ENCODE results near the gene CBLC. TPM values are rescaled to one million over a fixed set of nuclear protein-coding genes. Genes with fewer than 3 reads are reported as not detected.

CBLC gene
- polyA plus RNA-seq, 1 of the 3 experiments (the other 2 are of a cell fraction), result not detected

DNA sequence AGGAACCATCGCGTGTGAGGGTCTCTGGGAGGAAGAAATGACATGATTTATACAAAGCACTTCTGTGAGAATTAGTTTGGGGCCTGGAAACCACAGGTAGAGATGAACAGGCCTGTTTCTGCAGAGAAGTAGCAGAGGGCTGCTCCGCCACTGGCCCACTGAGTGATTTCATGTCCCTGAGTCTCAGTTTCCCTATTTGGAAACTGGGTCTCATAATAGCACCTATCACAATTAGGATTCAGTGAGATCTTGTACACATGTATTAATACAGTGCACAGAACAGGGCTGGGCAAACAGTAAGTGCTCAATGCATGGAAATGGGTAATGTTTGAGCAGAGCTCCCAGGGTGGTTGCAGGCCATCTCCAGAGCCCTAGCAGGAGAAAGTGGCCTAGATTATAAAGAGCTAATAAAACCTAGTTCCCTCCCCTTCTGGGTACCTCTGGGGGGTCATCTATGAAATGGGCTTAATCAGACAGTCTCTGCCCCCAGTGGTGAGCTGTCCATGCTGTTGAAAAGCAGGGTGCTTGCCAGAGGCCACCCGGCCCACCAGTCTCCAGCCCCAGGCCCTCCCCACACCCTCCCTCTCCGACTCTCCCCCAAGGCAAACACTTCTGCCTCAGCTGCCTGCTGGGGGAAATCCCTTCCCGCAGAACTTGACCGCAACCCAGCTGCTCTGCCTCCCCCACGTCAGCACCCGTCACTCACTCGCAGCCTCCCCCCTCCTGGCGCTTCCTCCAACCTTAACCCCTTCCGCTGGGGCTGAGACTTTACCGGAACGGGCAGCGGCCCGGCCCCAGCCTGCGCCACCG is 24.7 kb upstream of the CBLC start (continued):
- TF ChIP-seq RAD21 (IDR thresholded peaks at IDR 0.05; ENCODE audit: low read length) (no peak), RFX5 (IDR thresholded peaks at IDR 0.05; ENCODE audit: low read length) (no peak), EZH2phosphoT487 (IDR thresholded peaks at IDR 0.05; ENCODE audit: borderline replicate concordance, low read depth) (no peak), YY1 (IDR thresholded peaks at IDR 0.05; ENCODE audit: low read depth) (no peak), FOXM1 (IDR thresholded peaks at IDR 0.05; ENCODE audit: low read depth) (no peak), USF2 (IDR thresholded peaks at IDR 0.05; ENCODE audit: borderline replicate concordance, low read depth, low read length) (no peak), NFIC (IDR thresholded peaks at IDR 0.05; ENCODE audit: borderline replicate concordance) (peak; percentile 87), REST (IDR thresholded peaks at IDR 0.05; ENCODE audit: low read depth, low read length) (peak; percentile 55), TEAD4 (IDR thresholded peaks at IDR 0.05; ENCODE audit: borderline replicate concordance, insufficient read depth) (peak; percentile 65; the same call in 1 of the 2 replicates), SMC3 (IDR thresholded peaks at IDR 0.05; ENCODE audit: low read depth, low read length) (no peak), MXI1 (IDR thresholded peaks at IDR 0.05; ENCODE audit: low read depth, low read length) (no peak), EP300 (IDR thresholded peaks at IDR 0.05; ENCODE audit: borderline replicate concordance in 1 of 2, low read depth in 1 of 2, low read length in 1 of 2) (peak; percentile 55 to 90; a peak in 2 of 4 replicates), MAX (IDR thresholded peaks at IDR 0.05; ENCODE audit: low read depth) (peak; percentile 79), POLR2AphosphoS5 (IDR thresholded peaks at IDR 0.05; ENCODE audit: low read depth, low read length) (peak; percentile 68), SIN3A (IDR thresholded peaks at IDR 0.05; ENCODE audit: borderline replicate concordance, low read depth, low read length) (peak; percentile 92), ELF1 (IDR thresholded peaks at IDR 0.05) (no peak; the same call in 1 of the 2 replicates), MEF2A (IDR thresholded peaks at IDR 0.05; ENCODE audit: borderline replicate concordance, low read depth) (peak; percentile 41; the same call in 1 of the 2 replicates)
- TF ChIP-seq, protein P1, sequence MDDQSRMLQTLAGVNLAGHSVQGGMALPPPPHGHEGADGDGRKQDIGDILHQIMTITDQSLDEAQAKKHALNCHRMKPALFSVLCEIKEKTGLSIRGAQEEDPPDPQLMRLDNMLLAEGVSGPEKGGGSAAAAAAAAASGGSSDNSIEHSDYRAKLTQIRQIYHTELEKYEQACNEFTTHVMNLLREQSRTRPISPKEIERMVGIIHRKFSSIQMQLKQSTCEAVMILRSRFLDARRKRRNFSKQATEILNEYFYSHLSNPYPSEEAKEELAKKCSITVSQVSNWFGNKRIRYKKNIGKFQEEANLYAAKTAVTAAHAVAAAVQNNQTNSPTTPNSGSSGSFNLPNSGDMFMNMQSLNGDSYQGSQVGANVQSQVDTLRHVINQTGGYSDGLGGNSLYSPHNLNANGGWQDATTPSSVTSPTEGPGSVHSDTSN (IDR thresholded peaks at IDR 0.05), result peak; percentile 98

All from SK-N-SH (cell line).